Melanocyte of skin (primary cell): Measurements from ENCODE around the gene COLEC12. TPM values are rescaled to one million over a fixed set of nuclear protein-coding genes. Genes with fewer than 3 reads are reported as not detected.

Experiments
- total RNA-seq, 2 donors: library from RNA; depleted of rRNA; stranded (reverse); fragments of >200 nt; gene quantifications; 2 replicates each; pipeline ENCODE4 v1.2.3, GENCODE V29; 2012

Gene COLEC12
- under 1 TPM; 0.33 to 0.69 TPM for total RNA-seq

DNA sequence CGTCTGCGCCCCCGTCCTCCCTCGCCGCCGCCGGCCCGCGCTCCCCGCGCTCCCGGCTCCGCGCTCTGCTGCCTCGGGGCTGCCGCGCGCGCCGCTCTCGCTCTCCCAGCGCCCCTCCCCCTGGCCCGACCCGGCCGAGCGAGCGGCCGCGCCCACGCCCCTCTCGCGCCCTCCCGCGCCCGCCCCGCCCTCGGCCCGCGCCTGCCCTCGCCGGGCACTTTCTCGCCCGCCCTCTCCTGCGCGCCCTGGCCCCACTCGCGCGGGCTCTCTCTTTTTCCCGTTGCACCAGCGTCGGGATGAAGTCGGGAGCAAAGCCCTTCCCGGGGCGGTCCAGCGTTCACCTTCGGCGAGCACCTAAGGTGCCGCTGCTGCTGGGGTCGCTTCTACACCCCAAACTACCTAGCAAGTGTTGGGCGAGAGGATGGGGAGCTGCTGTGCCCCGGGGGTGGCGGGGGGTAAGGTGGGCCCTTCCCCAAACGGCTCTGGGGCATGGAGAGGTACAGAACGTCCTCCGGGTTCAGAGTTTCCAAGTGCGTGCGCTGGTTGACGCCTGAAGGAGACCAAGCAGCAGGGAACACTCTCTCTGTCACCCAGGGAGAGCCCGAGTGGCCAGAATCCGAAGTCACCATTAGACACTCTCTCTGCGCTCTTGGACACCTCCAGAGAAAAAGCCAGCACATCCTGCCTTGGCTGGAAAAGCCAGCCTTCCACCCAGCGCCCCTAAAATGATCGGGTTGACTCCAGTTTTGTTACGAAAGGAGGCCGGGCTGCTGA lies at the start of gene COLEC12:
Gene COLEC12, minus strand, starts transcription at position 70 of the 774 bp plus-strand sequence. CDS start 187 bp downstream, outside the sequence.

DNA sequence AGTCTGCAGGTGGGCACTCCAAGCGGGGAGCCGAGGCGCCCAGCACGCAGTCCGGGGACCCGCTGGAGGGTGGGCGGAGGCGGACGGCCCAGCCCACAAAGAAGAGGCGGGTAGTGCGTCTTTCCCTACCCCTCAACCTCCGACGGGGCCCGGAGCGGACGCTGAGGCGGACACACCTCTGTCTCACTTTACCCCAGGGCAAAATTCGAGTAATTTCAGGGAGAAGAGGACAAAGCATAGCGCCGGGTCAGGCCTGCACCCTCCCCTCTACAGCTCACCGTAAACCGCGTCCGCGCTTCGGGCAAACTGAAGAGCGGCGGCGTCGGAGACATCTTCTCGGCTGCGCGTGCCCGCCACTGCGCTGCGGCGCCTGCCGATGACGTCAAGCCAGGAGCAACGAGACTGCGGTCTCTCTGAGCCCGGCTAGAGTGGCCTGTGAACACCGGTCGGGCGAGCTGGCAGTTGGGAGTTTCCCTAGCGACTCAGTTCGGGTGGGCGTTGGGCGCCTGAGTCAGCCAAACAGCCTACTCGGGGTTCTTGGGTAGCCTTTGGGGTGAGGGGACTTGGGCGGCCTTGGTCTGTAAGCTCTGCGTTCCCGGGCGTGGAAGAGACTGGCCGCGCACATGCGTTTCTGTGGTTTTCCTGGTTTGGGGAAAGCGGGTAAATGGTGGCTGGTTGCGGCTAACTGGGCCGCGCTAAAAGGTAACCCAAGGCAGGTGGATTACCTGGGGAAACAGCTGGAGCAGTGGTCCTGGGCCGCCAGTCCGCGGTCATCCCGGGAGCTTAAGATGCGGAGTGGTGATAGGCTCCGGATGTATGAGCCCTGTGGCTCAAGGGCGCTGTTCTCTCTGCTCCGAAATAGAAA lies 232.6 kb downstream of the COLEC12 start, which contains the start of gene THOC1:
Gene THOC1, minus strand, starts transcription at position 360 of the 865 bp plus-strand sequence. Its CDS starts 28 bp downstream, at position 332.

Other genes starting within 250 kb of the COLEC12 start
- gene THOC1, start 232.7 kb downstream of the COLEC12 start, total RNA-seq: 10 to 100 TPM; 26.5 to 44.0 TPM
- gene CETN1, start 79.7 kb upstream of the COLEC12 start, total RNA-seq: not detected
- not detected for gene CLUL1, start 96.3 kb upstream of the COLEC12 start, total RNA-seq
- 10 to 100 TPM; 12.7 to 35.0 TPM for gene TYMS, start 157.0 kb upstream of the COLEC12 start, total RNA-seq
- 10 to 100 TPM; 64.6 to 88.8 TPM for gene ENOSF1, start 211.9 kb upstream of the COLEC12 start, total RNA-seq